HG03439 (cell line): ENCODE data around the gene RNF14.
"Not testable (repeated sequence)": the region's sequence is repeated elsewhere in the genome, so short reads cannot be mapped to it uniquely, and the experiment has no call there.

Experiments used
- ATAC-seq: cut with Tn5 transposase; IDR thresholded peaks from one replicate; pipeline ENCODE4 v1.9.1; 2021; ENCODE audit warnings: mild to moderate bottlenecking, moderate library complexity; ENCODE audit not compliant: unreplicated experiment

The RNF14 gene

GRCh38 chr5:141968914-141969608 lies at the start of gene RNF14:
Gene RNF14 (plus strand): TSS chr5:141969105. CDS start chr5:141973589, 4,484 bp downstream.
- ATAC-seq, result peak; percentile 92

GRCh38 chr5:141919218-141920119 lies 49.4 kb upstream of the RNF14 start:
- ATAC-seq, result no peak

- ATAC-seq, result no peak
Measured at GRCh38 chr5:141920771-141921170, 48.1 kb upstream of the RNF14 start.

- not testable (repeated sequence) for ATAC-seq
Measured at GRCh38 chr5:141922827-141923447, 46.0 kb upstream of the RNF14 start.

DNA sequence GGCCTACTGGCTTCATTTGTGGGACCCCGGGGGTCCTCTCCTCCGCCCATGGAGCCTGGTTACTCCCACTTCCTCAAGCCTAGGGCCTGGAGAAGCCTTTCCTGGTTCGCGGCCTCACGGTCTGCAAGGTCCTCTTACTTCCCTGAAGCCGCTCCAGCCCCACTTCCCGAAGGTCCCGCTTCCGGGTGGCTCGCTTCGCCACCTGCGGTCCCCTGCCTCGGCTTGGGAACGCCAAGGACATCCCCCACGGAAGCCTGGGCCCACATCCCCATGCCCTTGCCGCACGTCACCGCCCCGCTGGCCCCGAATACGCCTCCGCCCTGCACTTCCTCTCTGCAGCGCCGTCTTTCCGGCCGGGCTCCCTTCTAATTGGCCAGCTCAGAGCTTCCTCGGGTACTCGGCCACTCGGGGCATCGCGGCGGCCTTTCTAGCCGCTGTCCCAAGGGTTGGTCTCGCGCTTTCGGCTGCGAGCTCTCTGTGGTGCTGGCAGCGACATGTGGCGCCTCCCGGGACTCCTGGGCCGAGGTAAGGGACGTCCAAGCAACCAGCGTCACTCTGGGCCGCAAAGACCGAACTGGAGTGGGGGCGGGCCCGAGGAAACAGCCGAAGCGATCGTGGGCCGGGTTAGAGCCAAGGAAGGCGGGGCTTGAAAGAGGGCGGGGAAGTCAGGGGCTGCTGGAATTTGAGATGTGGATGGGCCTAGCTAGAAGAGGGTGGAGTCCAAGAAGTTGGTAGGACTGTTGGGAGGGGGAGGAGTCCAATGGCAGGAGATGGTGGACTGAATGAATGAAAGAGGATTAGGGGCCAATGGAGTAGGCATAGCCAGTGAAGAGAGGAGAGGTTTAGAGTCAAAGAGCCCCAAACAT lies 45.2 kb upstream of the RNF14 start, which contains the start of gene DELE1:
DELE1 (plus strand) TSS at position 424 of the 866 bp plus-strand sequence; CDS start at position 495, 71 bp downstream.
- peak; percentile 99 for ATAC-seq

GRCh38 chr5:141926434-141926833 lies 42.5 kb upstream of the RNF14 start:
- no peak for ATAC-seq

DNA sequence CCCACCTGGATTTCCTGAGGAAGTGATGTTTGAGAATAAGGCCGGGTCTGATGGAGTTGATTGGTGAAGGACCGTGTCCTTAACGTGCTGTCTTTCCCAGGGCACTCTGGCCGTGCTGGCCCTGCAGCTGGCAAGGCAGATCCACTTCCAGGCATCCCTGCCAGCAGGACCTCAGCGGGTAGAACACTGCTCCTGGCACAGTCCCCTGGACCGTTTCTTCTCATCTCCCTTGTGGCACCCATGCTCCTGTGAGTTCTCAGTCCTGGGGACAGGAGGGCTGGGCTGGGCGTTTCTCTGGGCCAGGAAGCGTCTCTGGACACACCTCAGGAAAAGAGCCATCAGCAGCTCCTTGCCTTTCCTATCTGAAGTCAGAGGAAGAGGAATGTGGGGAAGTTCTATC lies 40.9 kb upstream of the RNF14 start:
- ATAC-seq, result no peak

GRCh38 chr5:141929398-141930058 lies 39.4 kb upstream of the RNF14 start:
- ATAC-seq, result no peak

DNA sequence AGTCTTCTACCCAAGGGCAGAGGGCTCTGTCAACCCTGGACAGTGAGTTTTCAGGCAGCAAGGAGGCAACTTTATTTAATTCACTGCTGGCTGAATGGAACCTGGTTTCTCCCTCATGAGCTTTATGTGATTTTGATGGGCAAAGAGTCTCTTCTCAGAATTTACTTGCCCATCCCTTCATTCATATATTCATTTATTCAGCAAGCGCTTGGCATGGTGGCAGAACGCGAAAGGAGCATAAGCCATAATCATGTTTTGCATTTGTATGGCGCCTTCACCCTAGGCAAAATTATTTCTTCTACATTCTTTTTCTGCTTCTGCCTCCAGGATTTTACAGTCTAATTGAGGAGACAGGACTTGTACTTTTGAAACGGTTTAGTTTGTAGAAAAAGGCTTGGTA lies 37.2 kb upstream of the RNF14 start:
- ATAC-seq, result no peak

- no peak for ATAC-seq
Measured at GRCh38 chr5:141933151-141933550, 35.8 kb upstream of the RNF14 start.

DNA sequence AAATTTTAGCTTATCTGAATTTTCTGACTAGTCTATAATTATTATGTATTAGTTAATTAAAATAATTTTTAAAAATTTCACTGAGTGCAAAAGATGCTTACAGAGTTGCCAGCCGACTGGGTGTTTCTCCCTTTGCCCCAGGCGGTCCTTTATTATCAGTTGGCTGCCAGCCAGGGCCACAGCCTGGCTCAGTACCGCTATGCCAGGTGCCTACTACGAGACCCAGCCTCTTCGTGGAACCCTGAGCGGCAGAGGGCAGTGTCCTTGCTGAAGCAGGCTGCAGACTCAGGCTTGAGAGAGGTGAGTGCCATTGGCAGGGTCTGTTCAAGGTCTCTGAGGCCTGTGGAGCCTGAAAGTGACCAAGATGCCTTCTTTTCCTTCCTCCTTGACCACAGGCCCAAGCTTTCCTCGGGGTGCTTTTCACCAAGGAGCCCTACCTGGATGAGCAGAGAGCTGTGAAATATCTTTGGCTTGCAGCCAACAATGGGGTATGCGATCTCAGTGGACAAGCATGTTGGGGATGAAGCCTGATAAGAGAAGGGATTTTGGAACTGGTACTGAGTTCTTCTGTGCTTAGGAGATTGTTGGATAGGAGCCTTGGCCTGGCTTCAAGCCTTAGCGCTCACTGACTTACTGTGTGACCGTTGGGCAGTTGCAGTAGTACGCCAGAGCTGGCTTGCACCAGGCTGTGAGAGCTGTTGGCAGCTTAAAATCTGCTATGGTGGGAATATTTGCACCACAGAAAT lies 34.6 kb upstream of the RNF14 start:
- no peak for ATAC-seq

DNA sequence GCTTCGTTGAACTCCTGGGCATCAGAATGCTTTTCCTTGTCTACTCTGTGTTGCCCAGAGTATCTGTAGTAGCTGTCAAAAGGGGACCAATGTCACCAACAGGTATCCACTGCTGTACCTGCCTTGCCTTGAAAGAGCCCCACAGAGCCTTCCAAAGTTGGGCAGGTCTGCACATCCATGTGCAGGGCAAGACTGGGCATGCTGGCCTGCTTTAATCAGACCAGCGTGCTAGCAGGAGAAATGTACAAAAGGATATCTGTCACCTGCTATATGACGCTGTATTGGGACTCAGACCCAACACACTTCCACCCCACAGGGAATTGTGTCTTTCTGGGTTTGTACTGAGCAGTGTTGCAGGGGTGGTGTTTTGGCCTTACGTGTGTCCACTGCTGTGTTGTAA lies 33.4 kb upstream of the RNF14 start:
- ATAC-seq, result no peak

DNA sequence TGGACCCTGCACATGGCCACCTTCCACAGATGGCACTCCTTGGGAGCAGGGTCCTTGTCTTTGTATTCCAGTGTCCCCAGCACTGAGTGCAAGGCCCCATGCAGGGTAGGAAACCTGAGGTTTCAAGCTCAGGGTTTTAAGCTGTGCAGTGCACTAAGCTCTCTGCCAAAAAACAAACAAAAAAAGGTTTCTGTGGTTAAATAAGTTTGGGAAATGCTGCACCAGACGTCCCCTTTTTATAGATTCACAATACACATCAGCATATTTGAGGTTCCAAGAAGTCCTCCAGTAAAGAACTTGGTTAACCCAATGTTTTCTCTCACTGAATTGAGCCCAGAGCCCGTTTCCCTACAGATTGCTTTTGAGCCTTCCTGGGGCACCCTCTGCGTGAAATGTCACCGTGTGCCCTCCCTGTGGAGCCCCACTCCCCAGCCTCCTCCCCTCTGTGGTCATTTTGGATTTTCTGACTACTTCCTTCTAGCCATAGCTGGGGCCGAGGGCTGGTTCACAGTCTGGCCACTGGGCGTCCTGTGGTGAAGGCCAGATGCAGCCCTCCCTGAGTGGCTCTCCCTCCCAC lies 28.1 kb upstream of the RNF14 start:
- ATAC-seq, result no peak

GRCh38 chr5:141941307-141941706 lies 27.6 kb upstream of the RNF14 start:
- no peak for ATAC-seq

DNA sequence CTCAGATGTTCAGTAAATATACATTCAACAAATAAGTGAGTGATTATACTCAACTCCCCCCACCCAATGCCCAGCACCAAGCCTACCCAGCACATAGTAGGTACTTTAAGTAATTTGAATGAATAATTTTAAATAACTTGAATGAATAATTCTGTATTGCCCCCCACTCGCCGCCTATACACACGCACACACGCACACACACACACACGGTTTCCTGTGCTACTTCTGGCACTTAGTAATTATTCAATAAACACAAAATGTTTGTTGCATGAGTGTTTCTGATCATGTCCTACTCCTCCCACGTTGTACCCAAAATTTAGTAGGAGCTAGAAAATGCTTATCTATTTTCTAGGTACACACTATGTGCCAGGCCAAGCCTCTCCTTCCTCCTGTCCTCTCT lies 27.1 kb upstream of the RNF14 start:
- no peak for ATAC-seq

DNA sequence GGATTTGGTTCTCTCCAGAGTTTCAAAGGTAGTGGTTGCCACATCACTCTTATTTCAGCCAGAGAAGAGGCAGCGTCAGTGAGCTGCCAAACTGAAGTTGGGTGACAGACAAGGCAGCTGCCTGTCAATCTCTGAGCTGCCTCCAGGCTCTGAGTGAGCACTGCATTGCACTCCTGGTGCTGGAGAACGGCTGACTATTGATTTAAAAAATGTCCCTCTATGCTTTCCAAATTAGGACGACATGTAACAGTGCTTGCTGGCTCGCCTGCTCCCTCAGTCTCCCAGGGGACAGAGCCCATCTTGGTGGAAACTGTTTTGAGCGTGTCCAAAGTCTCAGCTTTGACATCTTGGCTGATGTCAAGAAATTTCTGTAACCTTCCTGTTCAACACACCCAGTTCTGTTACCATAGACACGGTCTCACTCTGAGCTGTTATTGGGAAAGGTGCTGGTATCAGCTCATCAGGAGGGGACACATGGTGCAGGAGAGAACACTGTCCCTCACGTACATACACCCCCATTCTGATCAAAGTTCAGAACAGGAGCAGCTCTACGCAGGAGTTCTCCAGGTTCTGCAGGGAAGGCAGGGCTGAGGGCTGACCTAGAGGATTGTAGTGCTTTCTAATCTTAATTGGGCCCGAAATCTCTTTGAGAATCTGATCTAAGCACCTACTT lies 26.6 kb upstream of the RNF14 start:
- ATAC-seq, result no peak

DNA sequence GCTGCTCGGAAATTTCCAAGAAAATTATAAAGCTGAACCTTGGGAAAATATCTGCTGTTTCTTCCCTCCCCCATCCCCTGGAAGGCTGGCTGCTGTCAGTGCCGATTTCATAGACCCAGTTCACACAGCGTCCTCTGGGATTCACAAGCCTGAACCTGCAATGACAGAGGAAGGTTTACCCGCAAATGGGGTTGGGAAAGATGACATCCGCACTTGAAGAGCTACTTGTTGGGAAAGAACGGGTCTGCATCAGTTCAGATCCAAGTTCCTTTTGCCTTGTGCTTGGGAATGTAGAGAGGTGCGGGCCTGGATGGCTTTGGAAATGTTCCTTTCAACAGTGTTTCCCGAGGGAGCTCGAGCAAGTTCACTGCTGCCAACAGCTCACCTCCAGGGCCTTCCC lies 24.8 kb upstream of the RNF14 start:
- no peak for ATAC-seq

GRCh38 chr5:141945511-141946051 lies 23.3 kb upstream of the RNF14 start:
- ATAC-seq, result no peak
